ENCODE results near the gene OR52B6. TPM values are rescaled to one million over a fixed set of nuclear protein-coding genes. Genes with fewer than 3 reads are reported as not detected.

The OR52B6 gene
- total RNA-seq, 4 donors from 2014 or later: not detected

GRCh38 chr11:5611627-5612026 is 30.9 kb downstream of the OR52B6 start:
- no peak for TF ChIP-seq CTCF (IDR thresholded peaks at IDR 0.05; ENCODE audit: low read depth)

GRCh38 chr11:5618807-5619206 is 38.1 kb downstream of the OR52B6 start:
- no peak for TF ChIP-seq CTCF (IDR thresholded peaks at IDR 0.05; ENCODE audit: low read depth)

- no peak for TF ChIP-seq CTCF (IDR thresholded peaks at IDR 0.05; ENCODE audit: low read depth)
Measured at GRCh38 chr11:5620651-5621521, 40.2 kb downstream of the OR52B6 start.

- no peak for TF ChIP-seq CTCF (IDR thresholded peaks at IDR 0.05; ENCODE audit: low read depth)
Measured at GRCh38 chr11:5621580-5621979, 40.9 kb downstream of the OR52B6 start.

GRCh38 chr11:5622802-5623201 is 42.1 kb downstream of the OR52B6 start:
- no peak for TF ChIP-seq CTCF (IDR thresholded peaks at IDR 0.05; ENCODE audit: low read depth)

GRCh38 chr11:5624489-5625279 is 44.0 kb downstream of the OR52B6 start, which contains the start of gene TRIM34:
Gene TRIM34 (plus strand): TSS chr11:5625001. CDS start chr11:5632332, 7,331 bp downstream.
- TF ChIP-seq CTCF (IDR thresholded peaks at IDR 0.05; ENCODE audit: low read depth): no peak

- TF ChIP-seq CTCF (IDR thresholded peaks at IDR 0.05; ENCODE audit: low read depth): no peak
Measured at GRCh38 chr11:5625281-5625680, 44.6 kb downstream of the OR52B6 start.
